Esophagus muscularis mucosa (tissue), 4 donors: Measurements from ENCODE around the gene PLAC1. TPM values are rescaled to one million over a fixed set of nuclear protein-coding genes. Genes with fewer than 3 reads are reported as not detected.

ENCODE experiments used
- DNase-seq: peaks from one replicate; pipeline ENCODE4 v3.0.0-alpha.2; 2017; ENCODE audit errors: extremely low spot score
- H3K27ac ChIP-seq, 4 donors: fragments of 200-600 bp; sonication (generic); replicated peaks in 1 of 4; 1 replicate in 3 of 4; 2 replicates in 1 of 4; pipeline ENCODE4 v1.5.1; 2016 to 2019; ENCODE audit warnings: mild to moderate bottlenecking in 1 of 4
- H3K27me3 ChIP-seq, 4 donors: fragments of 200-600 bp; sonication (generic); one replicate each; pipeline versions ENCODE4 v1.5.1 to v1.6.0; 2016 to 2019
- H3K36me3 ChIP-seq, 4 donors: fragments of 200-600 bp; sonication (generic); one replicate each; pipeline ENCODE4 v1.5.1; 2016 to 2019
- H3K4me1 ChIP-seq, 4 donors: fragments of 200-600 bp; sonication (generic); one replicate each; pipeline ENCODE4 v1.5.1; 2016 to 2019
- H3K4me3 ChIP-seq, 4 donors: fragments of 200-600 bp; sonication (generic); 1 replicate in 2 of 4; 2 replicates in 2 of 4; pipeline ENCODE4 v1.5.1; 2016 to 2019; ENCODE audit warnings: mild to moderate bottlenecking in 4 of 4, moderate library complexity in 1 of 4
- H3K9me3 ChIP-seq, 4 donors: fragments of 200-600 bp; sonication (generic); 1 replicate in 3 of 4; 2 replicates in 1 of 4; pipeline ENCODE4 v1.5.1; 2016 to 2019
- EP300 ChIP-seq: sonication (generic); formaldehyde crosslinking; IDR thresholded peaks from one replicate; pipeline ENCODE4 v1.6.1; 2017; ENCODE audit warnings: antibody characterized with exemption
- POLR2A ChIP-seq: fragments of 450-650 bp; IDR thresholded peaks from one replicate; pipeline ENCODE4 v1.6.1; 2017; ENCODE audit warnings: antibody characterized with exemption, moderate library complexity, mild to moderate bottlenecking, low read depth
- POLR2AphosphoS5 ChIP-seq, 2 donors: sonication (generic); formaldehyde crosslinking; IDR thresholded peaks; one replicate each; pipeline ENCODE4 v1.6.1; 2017; ENCODE audit warnings: antibody characterized with exemption in 2 of 2
- WGBS: methylation state at CpG from one replicate; pipeline ENCODE4 v1.1.5; 2018; 5-methylcytosine and 5-hydroxymethylcytosine counted together
- intact Hi-C: fragments of 100-400 bp; cut with DNase I; formaldehyde crosslinking; loops from one replicate; pipeline ENCODE4 v1.15.1; 2023
- total RNA-seq, 4 donors: library from RNA; depleted of rRNA; stranded (reverse); fragments of >200 nt; gene quantifications; one replicate each; pipeline versions ENCODE4 v1.1.0 to v1.2.1, GENCODE V29; 2016
- TF ChIP-seq, protein P1 (sequence below), 3 experiments: fragments of 200-600 bp in 2 of 3; fragments of 450-650 bp in 1 of 3; sonication (generic) in 2 of 3; IDR thresholded peaks; one replicate each; pipeline ENCODE4 v1.5.1; 2017 to 2019; ENCODE audit warnings: antibody characterized with exemption in 3 of 3, mild to moderate bottlenecking in 2 of 3, moderate library complexity in 1 of 3

Gene PLAC1
- total RNA-seq, 4 donors from 2014 or later: not detected

GRCh38 chrX:134623293-134624045 is 34.8 kb downstream of the PLAC1 start:
- TF ChIP-seq POLR2AphosphoS5 (IDR thresholded peaks at IDR 0.05) (no peak), POLR2A (no peak), EP300 (no peak)
- TF ChIP-seq, protein P1, sequence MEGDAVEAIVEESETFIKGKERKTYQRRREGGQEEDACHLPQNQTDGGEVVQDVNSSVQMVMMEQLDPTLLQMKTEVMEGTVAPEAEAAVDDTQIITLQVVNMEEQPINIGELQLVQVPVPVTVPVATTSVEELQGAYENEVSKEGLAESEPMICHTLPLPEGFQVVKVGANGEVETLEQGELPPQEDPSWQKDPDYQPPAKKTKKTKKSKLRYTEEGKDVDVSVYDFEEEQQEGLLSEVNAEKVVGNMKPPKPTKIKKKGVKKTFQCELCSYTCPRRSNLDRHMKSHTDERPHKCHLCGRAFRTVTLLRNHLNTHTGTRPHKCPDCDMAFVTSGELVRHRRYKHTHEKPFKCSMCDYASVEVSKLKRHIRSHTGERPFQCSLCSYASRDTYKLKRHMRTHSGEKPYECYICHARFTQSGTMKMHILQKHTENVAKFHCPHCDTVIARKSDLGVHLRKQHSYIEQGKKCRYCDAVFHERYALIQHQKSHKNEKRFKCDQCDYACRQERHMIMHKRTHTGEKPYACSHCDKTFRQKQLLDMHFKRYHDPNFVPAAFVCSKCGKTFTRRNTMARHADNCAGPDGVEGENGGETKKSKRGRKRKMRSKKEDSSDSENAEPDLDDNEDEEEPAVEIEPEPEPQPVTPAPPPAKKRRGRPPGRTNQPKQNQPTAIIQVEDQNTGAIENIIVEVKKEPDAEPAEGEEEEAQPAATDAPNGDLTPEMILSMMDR (IDR thresholded peaks at IDR 0.05): no peak
- DNase-seq: no peak
- H3K4me3 ChIP-seq: no peak overlapping the region
- no peak overlapping the region for H3K27ac ChIP-seq
- H3K4me1 ChIP-seq: peaks cover 0 to 11% (median 5%) of the 10 kb centered on the region in 4 donors
- intact Hi-C loops: no loop called here
- H3K36me3 ChIP-seq: no peaks in the 10 kb centered on the region
- no peaks in the 10 kb centered on the region for H3K9me3 ChIP-seq
- H3K27me3 ChIP-seq: no peaks in the 10 kb centered on the region
- WGBS: 68% methylated on average over 10 of the region's 10 CpGs

- Histone ChIP-seq H3K4me3 (no peak overlapping the region), H3K9me3 (no peaks in the 10 kb centered on the region), H3K4me1 (peaks cover 0 to 11% (median 5%) of the 10 kb centered on the region in 4 donors), H3K27ac (no peak overlapping the region), H3K36me3 (no peaks in the 10 kb centered on the region), H3K27me3 (no peaks in the 10 kb centered on the region)
- TF ChIP-seq EP300 (no peak), POLR2A (no peak), POLR2AphosphoS5 (IDR thresholded peaks at IDR 0.05) (no peak)
- TF ChIP-seq, protein P1 (IDR thresholded peaks at IDR 0.05): no peak
- WGBS: 62% methylated on average over 2 of the region's 2 CpGs
- no peak for DNase-seq
- intact Hi-C loops: no loop called here
Observed at GRCh38 chrX:134622813-134623185, 35.5 kb downstream of the PLAC1 start.

DNA sequence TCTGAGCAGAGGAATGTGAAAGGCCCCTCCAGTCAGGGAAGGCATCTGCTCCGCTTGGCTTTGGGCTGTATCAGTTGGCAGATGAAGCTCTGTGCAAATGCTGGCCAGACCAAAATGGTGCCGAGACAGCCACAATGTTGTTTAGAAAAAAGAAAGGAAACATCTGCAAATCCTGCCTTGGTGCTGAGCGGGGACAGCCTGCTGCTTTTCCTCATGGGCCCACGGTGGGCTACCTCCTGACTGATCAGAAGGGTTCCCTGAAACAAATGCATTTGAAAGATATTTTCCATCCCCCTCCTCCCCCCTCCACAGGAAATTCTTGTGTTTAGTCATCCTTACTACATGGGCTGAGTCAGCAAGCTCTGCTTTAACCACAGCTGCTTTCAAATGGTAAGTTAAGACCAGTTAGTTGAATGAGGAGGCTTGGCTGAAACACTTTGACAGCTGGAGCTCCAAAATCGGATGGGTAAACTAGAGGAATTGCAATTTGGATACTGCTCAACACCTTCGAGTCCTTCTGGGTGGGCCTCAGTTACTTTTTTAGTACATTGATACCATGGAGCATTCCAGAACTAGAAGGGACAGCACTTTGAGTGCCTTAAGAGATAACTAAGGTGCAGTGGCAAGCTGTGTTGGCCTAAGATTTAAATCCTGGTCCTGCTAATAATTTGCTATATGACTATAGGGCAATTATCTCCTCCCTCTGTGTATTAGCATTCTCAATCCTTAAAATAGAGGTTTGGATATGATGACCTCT is 36.0 kb downstream of the PLAC1 start:
- H3K36me3 ChIP-seq: no peaks in the 10 kb centered on the region
- no peak for DNase-seq
- TF ChIP-seq POLR2A (no peak), POLR2AphosphoS5 (IDR thresholded peaks at IDR 0.05) (no peak)
- WGBS: 36% methylated on average over 6 of the region's 6 CpGs
- H3K4me1 ChIP-seq: peaks cover 0 to 11% (median 5%) of the 10 kb centered on the region in 4 donors
- no peak overlapping the region for H3K4me3 ChIP-seq
- no peaks in the 10 kb centered on the region for H3K9me3 ChIP-seq
- H3K27me3 ChIP-seq: no peaks in the 10 kb centered on the region
- intact Hi-C loops: no loop called here
- H3K27ac ChIP-seq: no peak overlapping the region

GRCh38 chrX:134619838-134620237 is 38.4 kb downstream of the PLAC1 start:
- Histone ChIP-seq H3K27ac (no peak overlapping the region), H3K9me3 (no peaks in the 10 kb centered on the region), H3K4me1 (peaks cover 0 to 5% (median 0%) of the 10 kb centered on the region in 4 donors), H3K27me3 (no peaks in the 10 kb centered on the region), H3K4me3 (no peak overlapping the region), H3K36me3 (no peaks in the 10 kb centered on the region)
- TF ChIP-seq EP300: no peak
- no peak for TF ChIP-seq POLR2AphosphoS5 (IDR thresholded peaks at IDR 0.05)
- TF ChIP-seq POLR2A: no peak
- TF ChIP-seq, protein P1 (IDR thresholded peaks at IDR 0.05): no peak
- 87% methylated on average over 1 of the region's 1 CpG for WGBS
- no peak for DNase-seq
- intact Hi-C loops: no loop called here

DNA sequence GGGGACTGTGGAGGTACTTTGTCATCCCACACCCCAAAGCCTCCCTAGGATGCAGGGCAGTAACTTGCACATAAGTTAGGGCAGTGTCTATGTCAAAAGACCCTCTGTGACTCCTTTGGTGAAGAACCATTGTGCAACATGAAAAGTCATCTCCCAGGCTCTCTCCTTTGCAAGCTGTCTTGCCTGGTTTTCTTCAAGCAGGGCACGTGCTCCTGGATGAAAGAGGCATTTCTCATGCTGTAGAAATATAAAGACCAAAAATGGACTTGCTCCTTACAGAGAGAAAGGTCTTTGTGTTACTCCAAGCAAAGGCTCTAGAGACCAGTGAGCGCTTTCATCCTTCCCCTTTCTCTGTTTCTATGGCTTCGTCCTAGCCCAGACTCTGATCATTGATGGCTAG is 44.9 kb downstream of the PLAC1 start:
- H3K27ac ChIP-seq: no peak overlapping the region
- H3K36me3 ChIP-seq: no peaks in the 10 kb centered on the region
- H3K9me3 ChIP-seq: no peaks in the 10 kb centered on the region
- H3K4me1 ChIP-seq: no peaks in the 10 kb centered on the region
- TF ChIP-seq POLR2AphosphoS5 (IDR thresholded peaks at IDR 0.05) (no peak), EP300 (no peak), POLR2A (no peak)
- TF ChIP-seq, protein P1 (IDR thresholded peaks at IDR 0.05): no peak
- no peaks in the 10 kb centered on the region for H3K27me3 ChIP-seq
- H3K4me3 ChIP-seq: no peak overlapping the region
- intact Hi-C loops: no loop called here
- WGBS: 48% methylated on average over 3 of the region's 3 CpGs
- no peak for DNase-seq
